HEK293 (cell line): ENCODE measurements around the gene DHRS2.

ENCODE experiments used
- CTCF ChIP-seq: fragments of 450-650 bp; formaldehyde crosslinking; IDR thresholded peaks from 2 replicates; pipeline ENCODE4 v1.5.1; 2016; ENCODE audit warnings: missing biosample characterization, missing genetic modification characterization
- PRDM1 ChIP-seq: fragments of 450-650 bp; formaldehyde crosslinking; IDR thresholded peaks from 2 replicates; pipeline ENCODE4; 2016; ENCODE audit warnings: missing biosample characterization, missing genetic modification characterization
- REST ChIP-seq: fragments of 450-650 bp; formaldehyde crosslinking; IDR thresholded peaks from 2 replicates; pipeline ENCODE4 v1.5.1; 2016; ENCODE audit warnings: missing biosample characterization, missing genetic modification characterization
- ZFP37 ChIP-seq: fragments of 450-650 bp; formaldehyde crosslinking; IDR thresholded peaks from 2 replicates; pipeline ENCODE4 v1.5.1; 2016; ENCODE audit warnings: missing biosample characterization, missing genetic modification characterization
- ZNF133 ChIP-seq: fragments of 450-650 bp; formaldehyde crosslinking; IDR thresholded peaks from 2 replicates; pipeline ENCODE4 v1.5.1; 2016; ENCODE audit warnings: missing biosample characterization, missing genetic modification characterization
- ZNF626 ChIP-seq: fragments of 450-650 bp; sonication (Bioruptor Pico); formaldehyde crosslinking; IDR thresholded peaks from 2 replicates; pipeline ENCODE4 v1.5.1; 2018; ENCODE audit warnings: missing biosample characterization, missing genetic modification characterization, inconsistent platforms

- TF ChIP-seq ZFP37 (tag by site-specific recombination) (no peak), PRDM1 (tag by site-specific recombination) (no peak), CTCF (no peak), ZNF626 (tag by site-specific recombination) (no peak), REST (no peak), ZNF133 (tag by site-specific recombination) (no peak)
Measured at GRCh38 chr14:23644195-23644918, 8.2 kb downstream of the DHRS2 start.
